Measurements from ENCODE around the gene ZBTB20. TPM values are rescaled to one million over a fixed set of nuclear protein-coding genes. Genes with fewer than 3 reads are reported as not detected.

Gene ZBTB20
- total RNA-seq, 1 experiment from 2014 or later, result 3.7 TPM

DNA sequence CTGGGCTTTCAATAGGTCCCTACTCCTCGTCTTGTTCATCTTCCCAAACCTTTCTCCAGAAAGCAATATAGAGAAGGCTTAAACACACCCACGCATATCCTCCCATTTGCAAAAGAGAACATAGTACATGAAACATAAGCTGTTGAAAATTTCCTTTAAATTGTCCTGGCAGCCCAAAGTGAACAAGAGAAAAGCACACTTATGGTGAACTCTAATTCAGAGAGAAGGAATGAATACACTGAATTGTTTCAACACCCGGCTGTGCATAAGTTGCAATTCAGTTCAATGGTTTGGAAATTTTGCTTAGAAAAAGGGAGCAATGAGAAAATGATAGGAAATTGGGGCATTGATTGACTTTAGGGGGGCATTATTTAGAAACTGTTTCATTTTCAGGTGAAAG is 650.6 kb downstream of the ZBTB20 start:
- Histone ChIP-seq H2AFZ (ENCODE audit: low read length) (no peak overlapping the region), H3K9ac (ENCODE audit: low read length) (no peak overlapping the region), H3K4me3 (ENCODE audit: low read length) (no peak overlapping the region), H3K27me3 (ENCODE audit: low read length) (no peaks in the 10 kb centered on the region), H3K4me2 (ENCODE audit: low read length) (no peak overlapping the region), H3K79me2 (ENCODE audit: low read length) (no peaks in the 10 kb centered on the region), H3K9me3 (ENCODE audit: low read length) (no peaks in the 10 kb centered on the region), H3K4me1 (ENCODE audit: insufficient read depth, low read length) (peaks cover 11% of the 10 kb centered on the region), H3K9me2 (replicated peaks; ENCODE audit: low read length) (no peaks in the 10 kb centered on the region), H3K27ac (ENCODE audit: low read length) (no peak overlapping the region), H4K20me1 (ENCODE audit: low read length) (no peaks in the 10 kb centered on the region), H3F3A (ENCODE audit: low read length, unreplicated experiment) (no peaks in the 10 kb centered on the region), H3K36me3 (ENCODE audit: low read depth, low read length) (no peaks in the 10 kb centered on the region)
- POLR2A ChIA-PET (ENCODE audit: unreplicated experiment), result no interaction called here
- no TSS peak for BruUV-seq (replicated peaks)
- TF ChIP-seq EZH2 (IDR thresholded peaks at IDR 0.05; ENCODE audit: low read length, unreplicated experiment), result no peak
- no peak for TF ChIP-seq EZH2phosphoT487 (IDR thresholded peaks at IDR 0.05; ENCODE audit: borderline replicate concordance, low read length)
- TF ChIP-seq, protein P1, sequence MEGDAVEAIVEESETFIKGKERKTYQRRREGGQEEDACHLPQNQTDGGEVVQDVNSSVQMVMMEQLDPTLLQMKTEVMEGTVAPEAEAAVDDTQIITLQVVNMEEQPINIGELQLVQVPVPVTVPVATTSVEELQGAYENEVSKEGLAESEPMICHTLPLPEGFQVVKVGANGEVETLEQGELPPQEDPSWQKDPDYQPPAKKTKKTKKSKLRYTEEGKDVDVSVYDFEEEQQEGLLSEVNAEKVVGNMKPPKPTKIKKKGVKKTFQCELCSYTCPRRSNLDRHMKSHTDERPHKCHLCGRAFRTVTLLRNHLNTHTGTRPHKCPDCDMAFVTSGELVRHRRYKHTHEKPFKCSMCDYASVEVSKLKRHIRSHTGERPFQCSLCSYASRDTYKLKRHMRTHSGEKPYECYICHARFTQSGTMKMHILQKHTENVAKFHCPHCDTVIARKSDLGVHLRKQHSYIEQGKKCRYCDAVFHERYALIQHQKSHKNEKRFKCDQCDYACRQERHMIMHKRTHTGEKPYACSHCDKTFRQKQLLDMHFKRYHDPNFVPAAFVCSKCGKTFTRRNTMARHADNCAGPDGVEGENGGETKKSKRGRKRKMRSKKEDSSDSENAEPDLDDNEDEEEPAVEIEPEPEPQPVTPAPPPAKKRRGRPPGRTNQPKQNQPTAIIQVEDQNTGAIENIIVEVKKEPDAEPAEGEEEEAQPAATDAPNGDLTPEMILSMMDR (conservative IDR thresholded peaks at IDR 0.05; ENCODE audit: low read depth, low read length), result no peak
- intact Hi-C loops (cut with micrococcal nuclease), result no loop called here
- DNase-seq (no peak), ATAC-seq (no peak)
- CTCF ChIA-PET, result no interaction called here

DNA sequence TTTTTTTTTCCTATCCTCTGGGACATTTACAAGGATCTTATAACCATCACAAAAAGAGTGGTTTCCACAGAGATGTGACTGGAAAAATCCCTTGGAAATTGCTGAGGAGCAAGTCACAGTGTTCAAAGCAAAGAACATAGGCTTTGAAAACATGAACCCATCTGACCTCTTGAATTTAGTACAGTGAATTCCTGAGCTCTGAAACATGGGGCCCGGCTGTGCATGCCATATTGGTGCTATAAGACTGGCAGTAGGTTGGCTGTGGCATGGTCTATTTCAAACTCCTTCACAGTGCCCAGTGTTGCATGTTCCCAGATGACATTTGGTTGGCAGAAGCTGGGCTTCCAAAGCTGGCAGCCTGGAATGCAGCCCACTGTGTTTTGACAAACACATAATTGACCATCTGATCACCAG is 651.1 kb downstream of the ZBTB20 start:
- intact Hi-C loops (cut with micrococcal nuclease), result no loop called here
- H3K79me2 ChIP-seq (ENCODE audit: low read length), result no peaks in the 10 kb centered on the region

DNA sequence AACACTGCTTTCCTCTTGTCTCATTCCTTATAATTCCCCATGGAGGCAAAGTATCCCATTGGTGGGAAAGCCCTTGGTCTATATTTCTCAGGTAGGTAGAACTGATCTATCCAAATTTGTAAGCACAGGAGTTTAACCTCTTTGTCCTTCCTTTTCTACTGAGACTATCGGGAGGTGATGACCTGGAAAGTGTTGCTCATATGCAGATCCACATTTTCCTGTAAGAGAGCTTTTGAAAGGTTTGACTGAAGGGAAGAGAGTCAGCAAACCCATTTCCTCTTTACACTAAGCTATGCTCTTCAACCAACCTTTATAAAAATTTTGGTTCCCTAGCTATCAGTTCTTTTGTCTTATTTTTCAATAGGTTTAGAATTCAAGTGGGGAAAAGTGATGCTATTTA is 652.6 kb downstream of the ZBTB20 start:
- ATAC-seq (no peak), DNase-seq (no peak)
- no peak overlapping the region for H3K4me3 ChIP-seq (ENCODE audit: low read length)
- TF ChIP-seq, protein P1 (conservative IDR thresholded peaks at IDR 0.05; ENCODE audit: low read depth, low read length), result no peak
- no peak for TF ChIP-seq EZH2phosphoT487 (IDR thresholded peaks at IDR 0.05; ENCODE audit: borderline replicate concordance, low read length)
- no peak overlapping the region for H3K4me2 ChIP-seq (ENCODE audit: low read length)
- no TSS peak for BruUV-seq (replicated peaks)
- intact Hi-C loops (cut with micrococcal nuclease), result no loop called here
- H3K79me2 ChIP-seq (ENCODE audit: low read length), result no peaks in the 10 kb centered on the region
- POLR2A ChIA-PET (ENCODE audit: unreplicated experiment), result no interaction called here
- H3K36me3 ChIP-seq (ENCODE audit: low read depth, low read length), result no peaks in the 10 kb centered on the region
- CTCF ChIA-PET, result no interaction called here
- H3K9me2 ChIP-seq (replicated peaks; ENCODE audit: low read length), result no peaks in the 10 kb centered on the region
- H3K27ac ChIP-seq (ENCODE audit: low read length), result no peak overlapping the region
- H4K20me1 ChIP-seq (ENCODE audit: low read length), result no peaks in the 10 kb centered on the region
- H2AFZ ChIP-seq (ENCODE audit: low read length), result no peak overlapping the region
- H3K9ac ChIP-seq (ENCODE audit: low read length), result no peak overlapping the region
- H3K4me1 ChIP-seq (ENCODE audit: insufficient read depth, low read length), result peaks cover 11% of the 10 kb centered on the region
- no peaks in the 10 kb centered on the region for H3K9me3 ChIP-seq (ENCODE audit: low read length)
- no peaks in the 10 kb centered on the region for H3K27me3 ChIP-seq (ENCODE audit: low read length)
- no peaks in the 10 kb centered on the region for H3F3A ChIP-seq (ENCODE audit: low read length, unreplicated experiment)

More for the DNA sequence above, 651.1 kb downstream of the ZBTB20 start:
- no peaks in the 10 kb centered on the region for H4K20me1 ChIP-seq (ENCODE audit: low read length)
- H3K4me3 ChIP-seq (ENCODE audit: low read length), result no peak overlapping the region
- H2AFZ ChIP-seq (ENCODE audit: low read length), result no peak overlapping the region
- H3K4me2 ChIP-seq (ENCODE audit: low read length), result no peak overlapping the region
- ChIA-PET POLR2A (ENCODE audit: unreplicated experiment) (no interaction called here), CTCF (no interaction called here)
- no peaks in the 10 kb centered on the region for H3K27me3 ChIP-seq (ENCODE audit: low read length)
- no peak for DNase-seq
- no peaks in the 10 kb centered on the region for H3K36me3 ChIP-seq (ENCODE audit: low read depth, low read length)
- no peak overlapping the region for H3K27ac ChIP-seq (ENCODE audit: low read length)
- H3K9me3 ChIP-seq (ENCODE audit: low read length), result no peaks in the 10 kb centered on the region
- peaks cover 11% of the 10 kb centered on the region for H3K4me1 ChIP-seq (ENCODE audit: insufficient read depth, low read length)
- ATAC-seq, result no peak
- TF ChIP-seq EZH2 (IDR thresholded peaks at IDR 0.05; ENCODE audit: low read length, unreplicated experiment) (no peak), EZH2phosphoT487 (IDR thresholded peaks at IDR 0.05; ENCODE audit: borderline replicate concordance, low read length) (no peak)
- TF ChIP-seq, protein P1 (conservative IDR thresholded peaks at IDR 0.05; ENCODE audit: low read depth, low read length), result no peak
- H3K9ac ChIP-seq (ENCODE audit: low read length), result no peak overlapping the region
- no peaks in the 10 kb centered on the region for H3K9me2 ChIP-seq (replicated peaks; ENCODE audit: low read length)
- BruUV-seq (replicated peaks), result no TSS peak
- H3F3A ChIP-seq (ENCODE audit: low read length, unreplicated experiment), result no peaks in the 10 kb centered on the region

Data from PC-3 (cell line).